Activated T-cell treated with anti-CD3 and anti-CD28 coated beads, Interleukin-2, amount 50 U/mL, for 4 hours (primary cell): ENCODE data around the gene ZNF578. TPM values are rescaled to one million over a fixed set of nuclear protein-coding genes. Genes with fewer than 3 reads are reported as not detected.
"Not testable (repeated sequence)": the region's sequence is repeated elsewhere in the genome, so short reads cannot be mapped to it uniquely, and the experiment has no call there.

Experiments used
- ATAC-seq, 2 donors: fragments of 200-7000 bp; cut with Tn5 transposase; one replicate each; pipeline ENCODE4 v1.10.0; 2021
- DNase-seq: peaks from one replicate; pipeline ENCODE4 v3.0.0-alpha.2; 2020
- H3K27me3 Mint-ChIP-seq: one replicate; pipeline ENCODE4 v1.8.0; 2021; ENCODE audit warnings: low read depth, mixed read lengths
- H3K36me3 Mint-ChIP-seq: one replicate; pipeline ENCODE4 v1.8.0; 2022; ENCODE audit warnings: mixed read lengths; ENCODE audit not compliant: insufficient read depth
- H3K4me1 Mint-ChIP-seq: one replicate; pipeline ENCODE4 v1.8.0; 2021; ENCODE audit warnings: low read depth, mixed read lengths
- H3K4me3 Mint-ChIP-seq: one replicate; pipeline ENCODE4 v1.8.0; 2021; ENCODE audit warnings: mild to moderate bottlenecking, moderate library complexity, mixed read lengths
- H3K9me3 Mint-ChIP-seq: one replicate; pipeline ENCODE4 v1.8.0; 2021; ENCODE audit warnings: mixed read lengths
- total RNA-seq, 3 donors: library from RNA; stranded (reverse); gene quantifications; one replicate each; pipeline ENCODE4 v1.2.1, GENCODE V29; 2021

The ZNF578 gene
- under 1 TPM; 0.08 to 0.35 (median 0.23) TPM for total RNA-seq

DNA sequence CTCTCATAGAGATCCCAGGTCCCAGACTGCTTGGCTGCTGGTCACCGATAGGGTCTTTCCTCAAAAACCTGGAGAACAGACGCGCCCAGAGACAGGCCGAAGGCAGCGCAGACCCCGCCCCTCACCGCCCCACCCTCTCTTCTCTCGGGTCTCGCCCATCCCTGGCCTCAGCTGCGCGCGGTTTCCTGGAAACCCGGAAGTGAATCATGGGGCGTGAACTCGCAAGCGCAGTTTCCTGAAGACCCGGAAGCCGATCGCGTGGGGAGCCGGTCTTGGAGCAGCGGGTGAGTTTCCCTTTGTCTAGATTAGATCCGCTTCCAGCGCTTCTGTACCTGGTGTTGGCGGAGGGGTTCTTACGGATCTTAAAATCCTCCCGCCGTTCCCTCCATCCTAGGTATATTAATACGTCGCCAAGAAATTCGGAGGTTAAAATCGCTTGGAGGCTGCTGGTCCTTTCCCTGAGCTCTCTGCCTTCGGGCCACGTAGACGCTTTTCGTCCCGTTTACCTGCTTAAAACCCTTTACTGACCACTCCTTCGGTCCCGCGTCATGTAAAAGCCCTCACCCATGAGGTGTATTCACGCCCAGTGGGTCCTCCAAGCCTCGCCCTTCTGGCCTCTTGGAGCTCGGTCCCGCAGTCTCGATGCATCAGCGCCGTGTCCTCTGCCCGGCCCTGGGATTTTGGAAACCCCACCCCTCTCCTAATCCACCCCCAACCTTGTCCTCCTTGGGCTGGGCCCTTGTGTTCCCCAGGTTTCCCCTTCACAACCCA, at the start of gene ZNF578:
Gene ZNF578 (plus strand): TSS at position 230 of the 771 bp plus-strand sequence. CDS start 48,293 bp downstream, outside the sequence.
- peaks cover 62% of the 10 kb centered on the region for H3K9me3 Mint-ChIP-seq
- H3K4me1 Mint-ChIP-seq, result peaks cover 12% of the 10 kb centered on the region
- peak; percentile 80 to 85 for ATAC-seq
- H3K27me3 Mint-ChIP-seq, result peaks cover 5% of the 10 kb centered on the region
- H3K4me3 Mint-ChIP-seq, result peak within 1 kb of the TSS; percentile 81
- H3K36me3 Mint-ChIP-seq, result peaks cover 47% of the 10 kb centered on the region
- DNase-seq, result peak; percentile 56

- Mint-ChIP-seq H3K4me3 (no peak overlapping the region), H3K27me3 (no peaks in the 10 kb centered on the region), H3K36me3 (peaks cover 84% of the 10 kb centered on the region), H3K4me1 (no peaks in the 10 kb centered on the region), H3K9me3 (peaks cover 60% of the 10 kb centered on the region)
- DNase-seq (no peak), ATAC-seq (no peak)
These were observed 43.1 kb upstream of the ZNF578 start for GRCh38 chr19:52410276-52410675.

- ATAC-seq (no peak), DNase-seq (no peak)
- Mint-ChIP-seq H3K4me3 (no peak overlapping the region), H3K27me3 (no peaks in the 10 kb centered on the region), H3K9me3 (peaks cover 64% of the 10 kb centered on the region), H3K4me1 (no peaks in the 10 kb centered on the region), H3K36me3 (peaks cover 37% of the 10 kb centered on the region)
These were observed 37.6 kb upstream of the ZNF578 start for GRCh38 chr19:52415711-52416110.

GRCh38 chr19:52428937-52429336, 24.4 kb upstream of the ZNF578 start, which contains the start of gene ZNF534:
Gene ZNF534, plus strand, starts transcription at chr19:52429148. Its CDS starts 2,327 bp downstream, at chr19:52431475.
- Mint-ChIP-seq H3K4me3 (no peak within 1 kb of the TSS), H3K9me3 (peaks cover 46% of the 10 kb centered on the region), H3K4me1 (no peaks in the 10 kb centered on the region), H3K27me3 (no peaks in the 10 kb centered on the region), H3K36me3 (peaks cover 13% of the 10 kb centered on the region)
- ATAC-seq (no peak), DNase-seq (no peak)

DNA sequence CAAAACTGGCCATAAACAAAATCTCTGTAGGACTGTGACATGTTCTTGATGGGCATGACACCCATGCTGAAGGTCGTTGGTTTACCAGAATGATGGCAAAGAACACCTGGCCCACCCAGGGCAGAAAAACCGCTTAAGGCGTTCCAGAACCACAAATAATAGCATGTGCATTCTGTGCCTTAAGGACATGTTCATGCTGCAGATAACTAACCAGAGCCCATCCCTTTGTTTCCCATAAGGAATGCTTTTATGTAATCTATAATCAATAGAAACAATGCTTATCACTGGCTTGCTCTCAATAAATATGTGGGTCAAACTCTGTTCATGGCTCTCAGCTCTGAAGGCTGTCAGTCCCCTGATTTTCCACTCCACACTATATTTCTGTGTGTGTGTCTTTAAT, 11.2 kb upstream of the ZNF578 start:
- DNase-seq (no peak), ATAC-seq (no peak)
- H3K9me3 Mint-ChIP-seq, result peaks cover 57% of the 10 kb centered on the region
- H3K36me3 Mint-ChIP-seq, result no peaks in the 10 kb centered on the region
- no peaks in the 10 kb centered on the region for H3K4me1 Mint-ChIP-seq
- H3K4me3 Mint-ChIP-seq, result no peak overlapping the region
- H3K27me3 Mint-ChIP-seq, result no peaks in the 10 kb centered on the region

DNA sequence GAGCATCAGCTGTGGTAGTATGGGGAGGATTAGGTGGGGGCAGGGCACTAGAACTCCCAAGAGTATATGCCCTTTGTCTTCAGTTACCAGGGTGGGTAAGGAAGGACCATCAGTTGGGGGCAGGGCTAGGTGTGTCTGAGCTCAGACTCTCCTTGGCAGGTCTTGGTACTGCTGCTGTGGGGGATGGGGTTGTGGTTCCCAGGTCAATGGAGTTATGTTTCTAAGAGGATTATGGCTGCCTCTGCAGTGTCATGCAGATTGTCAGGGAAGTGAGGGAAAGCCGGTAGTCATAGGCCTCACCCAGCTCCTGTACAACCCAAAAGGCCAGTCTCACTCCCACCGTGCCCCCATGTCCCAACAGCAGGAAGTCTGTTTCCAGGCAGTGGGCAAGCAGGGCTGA, 8.8 kb upstream of the ZNF578 start:
- H3K27me3 Mint-ChIP-seq, result no peaks in the 10 kb centered on the region
- no peak overlapping the region for H3K4me3 Mint-ChIP-seq
- H3K36me3 Mint-ChIP-seq, result no peaks in the 10 kb centered on the region
- DNase-seq (no peak), ATAC-seq (no peak)
- H3K9me3 Mint-ChIP-seq, result peaks cover 61% of the 10 kb centered on the region
- H3K4me1 Mint-ChIP-seq, result no peaks in the 10 kb centered on the region

GRCh38 chr19:52451241-52451640, 2.1 kb upstream of the ZNF578 start:
- Mint-ChIP-seq H3K4me1 (peaks cover 12% of the 10 kb centered on the region), H3K4me3 (no peak overlapping the region), H3K36me3 (peaks cover 28% of the 10 kb centered on the region), H3K9me3 (peaks cover 63% of the 10 kb centered on the region), H3K27me3 (peaks cover 5% of the 10 kb centered on the region)
- no peak for ATAC-seq
- DNase-seq, result no peak

DNA sequence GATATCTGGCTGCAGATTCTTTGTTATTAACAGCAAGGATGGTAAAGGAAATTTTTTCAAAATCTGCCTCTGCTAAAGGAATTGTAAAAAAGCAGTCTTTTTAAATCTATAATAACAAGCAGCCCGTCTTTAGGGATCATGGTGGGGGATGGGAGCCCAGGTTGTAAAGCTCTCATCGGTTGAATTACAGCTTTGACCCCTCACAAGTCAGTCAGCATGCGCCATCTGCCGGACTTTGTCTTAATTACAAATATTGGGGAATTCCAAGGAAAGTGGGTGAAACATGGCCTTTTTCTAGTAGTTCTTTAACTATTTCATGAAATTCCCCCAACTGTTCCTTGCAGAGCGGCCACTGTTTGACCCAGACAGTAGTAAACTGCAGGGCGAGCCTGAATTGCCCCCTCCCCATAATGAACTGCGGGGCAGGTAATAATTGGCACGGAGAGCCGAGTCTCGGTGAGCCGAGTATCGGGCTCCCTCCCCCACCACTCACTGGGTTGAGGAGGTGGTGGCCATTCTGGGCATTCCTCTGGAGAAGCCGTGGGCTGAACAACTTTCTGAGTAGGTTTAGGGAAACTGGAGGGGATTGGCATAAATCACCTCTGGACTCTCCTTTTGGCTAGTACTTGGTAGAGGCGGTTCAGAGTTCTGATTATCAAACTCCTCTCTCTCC, 11.6 kb downstream of the ZNF578 start:
- ATAC-seq, result no peak
- Mint-ChIP-seq H3K9me3 (peaks cover 64% of the 10 kb centered on the region), H3K4me1 (no peaks in the 10 kb centered on the region), H3K4me3 (no peak overlapping the region), H3K27me3 (no peaks in the 10 kb centered on the region), H3K36me3 (peaks cover 34% of the 10 kb centered on the region)
- DNase-seq, result no peak

DNA sequence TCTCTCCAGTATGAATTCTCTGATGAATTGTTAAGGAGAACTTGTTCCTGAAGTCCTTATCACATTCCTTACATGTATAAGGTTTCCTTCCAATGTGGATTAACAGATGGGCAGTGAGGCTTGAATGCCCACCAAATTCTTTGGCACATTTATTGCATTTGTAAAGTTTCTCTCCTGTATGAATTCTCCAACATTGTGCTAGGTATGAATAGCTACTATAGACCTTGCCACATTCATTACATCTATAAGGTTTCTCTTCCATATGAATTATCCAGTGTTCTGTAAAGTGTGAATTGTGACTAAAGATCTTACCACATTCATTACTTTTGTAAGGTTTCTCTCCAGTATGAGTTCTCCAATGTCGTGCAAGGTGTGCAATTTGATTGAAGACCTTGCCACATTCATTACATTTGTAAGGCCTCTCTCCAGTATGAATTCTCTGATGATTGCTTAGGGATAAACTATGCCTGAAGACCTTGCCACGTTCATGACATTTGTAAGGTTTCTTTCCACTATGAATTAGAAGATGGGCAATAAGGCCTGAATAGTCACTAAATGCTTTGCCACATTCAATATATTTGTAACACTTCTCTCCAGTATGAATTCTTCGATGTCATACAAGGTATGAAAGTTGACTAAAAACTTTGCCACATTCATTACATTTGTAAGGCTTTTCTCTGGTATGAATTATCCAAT, 20.4 kb downstream of the ZNF578 start:
- no peaks in the 10 kb centered on the region for H3K27me3 Mint-ChIP-seq
- ATAC-seq (no peak), DNase-seq (no peak)
- peaks cover 21% of the 10 kb centered on the region for H3K36me3 Mint-ChIP-seq
- H3K4me3 Mint-ChIP-seq, result no peak overlapping the region
- peaks cover 59% of the 10 kb centered on the region for H3K9me3 Mint-ChIP-seq
- no peaks in the 10 kb centered on the region for H3K4me1 Mint-ChIP-seq

GRCh38 chr19:52474351-52475127, 21.2 kb downstream of the ZNF578 start:
- H3K36me3 Mint-ChIP-seq, result peaks cover 21% of the 10 kb centered on the region
- no peak overlapping the region for H3K4me3 Mint-ChIP-seq
- H3K4me1 Mint-ChIP-seq, result no peaks in the 10 kb centered on the region
- H3K9me3 Mint-ChIP-seq, result peaks cover 57% of the 10 kb centered on the region
- no peaks in the 10 kb centered on the region for H3K27me3 Mint-ChIP-seq
- ATAC-seq (no peak), DNase-seq (no peak)

GRCh38 chr19:52484111-52484743, 30.9 kb downstream of the ZNF578 start:
- not testable (repeated sequence) for H3K4me3 Mint-ChIP-seq, H3K36me3 Mint-ChIP-seq, H3K4me1 Mint-ChIP-seq, ATAC-seq, DNase-seq, H3K27me3 Mint-ChIP-seq
- peaks cover 35% of the 10 kb centered on the region for H3K9me3 Mint-ChIP-seq

DNA sequence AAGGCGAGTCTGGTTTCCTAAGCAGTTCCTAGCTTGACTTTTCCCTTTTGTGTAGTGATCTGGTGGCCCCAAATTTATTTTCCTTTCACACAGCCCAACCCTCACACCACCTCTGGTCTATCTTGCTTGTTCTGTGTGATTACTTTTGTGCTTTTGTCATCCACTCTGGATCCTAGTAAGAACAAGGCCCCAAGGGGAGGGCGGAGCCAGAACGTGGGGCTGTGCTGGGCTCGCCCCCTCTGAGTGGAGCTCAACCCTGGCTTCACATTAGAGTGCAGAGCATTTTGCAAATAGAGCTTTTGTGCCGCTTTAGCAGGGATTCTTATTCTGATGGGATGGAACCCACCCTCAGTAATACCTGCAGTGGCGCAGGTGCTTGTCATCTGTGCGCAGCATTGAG, 31.7 kb downstream of the ZNF578 start:
- peaks cover 38% of the 10 kb centered on the region for H3K9me3 Mint-ChIP-seq
- not testable (repeated sequence) for H3K36me3 Mint-ChIP-seq, ATAC-seq, H3K4me1 Mint-ChIP-seq, DNase-seq, H3K4me3 Mint-ChIP-seq, H3K27me3 Mint-ChIP-seq

- peaks cover 38% of the 10 kb centered on the region for H3K9me3 Mint-ChIP-seq
These were observed 32.3 kb downstream of the ZNF578 start for GRCh38 chr19:52485561-52486240.

More at GRCh38 chr19:52485561-52486240, 32.3 kb downstream of the ZNF578 start:
- H3K27me3 Mint-ChIP-seq, DNase-seq, H3K4me1 Mint-ChIP-seq, H3K36me3 Mint-ChIP-seq, H3K4me3 Mint-ChIP-seq, ATAC-seq: not testable (repeated sequence)
